ENCODE results near the gene TNIK.

DNA sequence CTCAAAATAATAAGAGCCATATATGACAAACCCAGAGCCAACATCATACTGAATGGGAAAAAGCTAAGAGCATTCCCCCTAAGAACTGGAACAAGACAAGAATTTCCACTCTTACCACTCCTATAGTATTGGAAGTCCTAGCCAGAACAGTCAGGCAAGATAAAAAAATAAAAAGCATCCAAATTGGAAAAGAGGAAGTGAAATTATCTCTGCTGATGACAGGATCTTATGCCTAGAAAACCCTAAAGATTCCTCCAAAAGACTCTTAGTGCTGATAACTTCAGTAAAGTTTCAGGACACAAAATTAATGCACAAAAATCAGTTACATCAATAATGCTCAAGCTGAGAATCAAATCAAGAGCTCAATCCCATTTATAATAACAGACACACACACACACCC, 387.8 kb downstream of the TNIK start:
- TF ChIP-seq, protein P1, sequence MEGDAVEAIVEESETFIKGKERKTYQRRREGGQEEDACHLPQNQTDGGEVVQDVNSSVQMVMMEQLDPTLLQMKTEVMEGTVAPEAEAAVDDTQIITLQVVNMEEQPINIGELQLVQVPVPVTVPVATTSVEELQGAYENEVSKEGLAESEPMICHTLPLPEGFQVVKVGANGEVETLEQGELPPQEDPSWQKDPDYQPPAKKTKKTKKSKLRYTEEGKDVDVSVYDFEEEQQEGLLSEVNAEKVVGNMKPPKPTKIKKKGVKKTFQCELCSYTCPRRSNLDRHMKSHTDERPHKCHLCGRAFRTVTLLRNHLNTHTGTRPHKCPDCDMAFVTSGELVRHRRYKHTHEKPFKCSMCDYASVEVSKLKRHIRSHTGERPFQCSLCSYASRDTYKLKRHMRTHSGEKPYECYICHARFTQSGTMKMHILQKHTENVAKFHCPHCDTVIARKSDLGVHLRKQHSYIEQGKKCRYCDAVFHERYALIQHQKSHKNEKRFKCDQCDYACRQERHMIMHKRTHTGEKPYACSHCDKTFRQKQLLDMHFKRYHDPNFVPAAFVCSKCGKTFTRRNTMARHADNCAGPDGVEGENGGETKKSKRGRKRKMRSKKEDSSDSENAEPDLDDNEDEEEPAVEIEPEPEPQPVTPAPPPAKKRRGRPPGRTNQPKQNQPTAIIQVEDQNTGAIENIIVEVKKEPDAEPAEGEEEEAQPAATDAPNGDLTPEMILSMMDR (IDR thresholded peaks at IDR 0.05): no peak
- no peak for TF ChIP-seq POLR2A (IDR thresholded peaks at IDR 0.05)
- TF ChIP-seq POLR2AphosphoS5 (IDR thresholded peaks at IDR 0.05): no peak
